G401 (cell line): Measurements from ENCODE around the gene CORIN. TPM values are rescaled to one million over a fixed set of nuclear protein-coding genes. Genes with fewer than 3 reads are reported as not detected.
"Not testable (repeated sequence)": the region's sequence is repeated elsewhere in the genome, so short reads cannot be mapped to it uniquely, and the experiment has no call there.

Experiments used
- DNase-seq: peaks from one replicate; pipeline ENCODE4 v3.0.0-alpha.2; 2015; ENCODE audit warnings: low spot score
- in situ Hi-C: cut with HindIII; loops from 2 replicates; pipeline ENCODE4 v1.10.0; 2016; ENCODE audit warnings: low sequenced_read_pairs, mixed read lengths
- total RNA-seq: library from RNA; depleted of rRNA; stranded (reverse); fragments of >200 nt; shearing (Covaris generic); gene quantifications from 2 replicates; pipeline ENCODE4 v1.2.3, GENCODE V29; 2014

Gene CORIN
- total RNA-seq, 1 experiment from 2014 or later: not detected

- DNase-seq: no peak
- in situ Hi-C loops: no loop called here
These were observed 133.9 kb downstream of the CORIN start for GRCh38 chr4:47703956-47704355.

- in situ Hi-C loops: no loop called here
- no peak for DNase-seq
These were observed 134.9 kb downstream of the CORIN start for GRCh38 chr4:47703008-47703407.

GRCh38 chr4:47701286-47701685 lies 136.6 kb downstream of the CORIN start:
- in situ Hi-C loops: no loop called here
- DNase-seq: no peak

GRCh38 chr4:47698837-47699236 lies 139.0 kb downstream of the CORIN start:
- in situ Hi-C loops: no loop called here
- no peak for DNase-seq

- no peak for DNase-seq
- in situ Hi-C loops: no loop called here
These were observed 141.0 kb downstream of the CORIN start for GRCh38 chr4:47696823-47697222.

GRCh38 chr4:47695260-47695659 lies 142.6 kb downstream of the CORIN start:
- in situ Hi-C loops: no loop called here
- no peak for DNase-seq

- no peak for DNase-seq
- in situ Hi-C loops: no loop called here
These were observed 143.5 kb downstream of the CORIN start for GRCh38 chr4:47694322-47694721.

- in situ Hi-C loops: no loop called here
- DNase-seq: no peak
These were observed 145.2 kb downstream of the CORIN start for GRCh38 chr4:47692691-47693090.

GRCh38 chr4:47691757-47692383 lies 146.0 kb downstream of the CORIN start:
- in situ Hi-C loops, DNase-seq: not testable (repeated sequence)

- in situ Hi-C loops: no loop called here
- DNase-seq: no peak
These were observed 147.3 kb downstream of the CORIN start for GRCh38 chr4:47690611-47691010.

GRCh38 chr4:47686294-47686872 lies 151.5 kb downstream of the CORIN start:
- DNase-seq: peak; percentile 8
- in situ Hi-C loops: no loop called here

- no peak for DNase-seq
- in situ Hi-C loops: no loop called here
These were observed 162.1 kb downstream of the CORIN start for GRCh38 chr4:47675806-47676205.

- in situ Hi-C loops: no loop called here
- DNase-seq: no peak
These were observed 163.7 kb downstream of the CORIN start for GRCh38 chr4:47674144-47674543.

GRCh38 chr4:47672696-47673095 lies 165.2 kb downstream of the CORIN start:
- DNase-seq: no peak
- in situ Hi-C loops: no loop called here

- no peak for DNase-seq
- in situ Hi-C loops: no loop called here
These were observed 167.9 kb downstream of the CORIN start for GRCh38 chr4:47669946-47670345.

- DNase-seq: peak; percentile 35
These were observed 169.0 kb downstream of the CORIN start for GRCh38 chr4:47668810-47669408.

GRCh38 chr4:47668256-47668655 lies 169.6 kb downstream of the CORIN start:
- in situ Hi-C loops: no loop called here
- no peak for DNase-seq

More at GRCh38 chr4:47668810-47669408, 169.0 kb downstream of the CORIN start:
- in situ Hi-C loops: no loop called here

GRCh38 chr4:47667552-47667951 lies 170.3 kb downstream of the CORIN start:
- in situ Hi-C loops: no loop called here
- no peak for DNase-seq

- in situ Hi-C loops: no loop called here
- DNase-seq: no peak
These were observed 173.6 kb downstream of the CORIN start for GRCh38 chr4:47664051-47664826.

- DNase-seq: no peak
- in situ Hi-C loops: no loop called here
These were observed 174.9 kb downstream of the CORIN start for GRCh38 chr4:47662975-47663374.
